GM18526 (cell line): ENCODE results near the gene INHBA.

ENCODE experiments used
- POLR2A ChIP-seq: IDR thresholded peaks from 3 replicates; pipeline ENCODE4 v1.6.1; 2011; ENCODE audit not compliant: insufficient read length; ENCODE audit errors: extremely low read depth

INHBA gene

DNA sequence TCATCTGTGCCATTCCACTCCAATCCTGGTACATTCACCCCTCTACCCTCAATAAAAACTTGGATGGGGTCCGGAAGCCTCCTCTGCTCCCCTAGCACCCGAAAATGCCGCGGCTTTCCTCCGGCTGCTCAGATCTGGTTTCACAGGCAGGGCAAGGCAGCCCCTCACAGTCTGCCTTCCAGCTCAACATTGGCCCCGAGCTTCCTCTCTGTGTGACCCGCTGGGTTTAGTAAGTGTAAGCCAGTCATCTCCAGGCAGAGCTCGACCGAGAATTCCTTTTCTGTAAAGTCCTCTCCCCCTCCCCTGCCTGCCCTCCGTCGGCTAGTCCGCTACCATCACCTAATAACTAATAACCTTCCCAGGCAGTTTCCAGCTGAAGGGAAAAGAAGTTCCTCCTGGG lies 3.4 kb downstream of the INHBA start:
- no peak for TF ChIP-seq POLR2A

DNA sequence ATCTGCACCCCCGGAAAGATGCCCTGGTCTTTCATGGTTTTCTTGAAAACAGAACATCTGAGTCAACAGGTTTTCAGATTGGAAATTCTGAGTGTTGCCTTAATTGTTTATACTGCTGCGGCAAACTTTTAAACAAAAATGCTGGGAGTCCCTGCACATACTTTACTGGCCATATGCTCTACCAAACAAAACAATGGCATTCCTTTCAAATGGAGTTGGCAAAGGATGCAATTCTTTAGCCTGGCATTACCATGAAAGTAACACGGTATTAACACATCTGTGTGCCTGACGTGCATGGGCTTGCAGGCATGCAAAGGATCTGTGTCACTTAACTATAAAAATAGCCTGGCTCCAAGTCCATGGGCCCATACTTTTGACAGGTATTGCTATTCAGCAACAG lies 4.2 kb downstream of the INHBA start:
- no peak for TF ChIP-seq POLR2A

DNA sequence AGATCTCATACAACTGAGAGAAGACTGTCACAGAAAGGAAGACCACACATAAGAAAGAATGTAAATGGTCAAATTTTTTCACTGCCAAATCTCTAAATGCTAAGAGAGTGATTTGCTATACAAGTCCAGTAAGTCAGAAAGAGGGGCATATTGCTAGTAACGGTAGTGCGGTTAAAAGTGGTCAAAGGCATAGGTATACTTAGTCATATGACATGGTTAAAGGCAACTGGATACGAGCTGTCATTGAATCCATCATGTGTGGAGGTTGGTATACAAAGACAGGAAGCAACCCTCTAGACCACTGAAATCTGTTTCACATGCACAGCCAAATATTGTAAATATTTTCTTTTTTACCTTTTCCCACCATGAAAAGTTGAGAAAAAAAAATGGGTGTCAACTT lies 4.8 kb downstream of the INHBA start:
- TF ChIP-seq POLR2A, result no peak

DNA sequence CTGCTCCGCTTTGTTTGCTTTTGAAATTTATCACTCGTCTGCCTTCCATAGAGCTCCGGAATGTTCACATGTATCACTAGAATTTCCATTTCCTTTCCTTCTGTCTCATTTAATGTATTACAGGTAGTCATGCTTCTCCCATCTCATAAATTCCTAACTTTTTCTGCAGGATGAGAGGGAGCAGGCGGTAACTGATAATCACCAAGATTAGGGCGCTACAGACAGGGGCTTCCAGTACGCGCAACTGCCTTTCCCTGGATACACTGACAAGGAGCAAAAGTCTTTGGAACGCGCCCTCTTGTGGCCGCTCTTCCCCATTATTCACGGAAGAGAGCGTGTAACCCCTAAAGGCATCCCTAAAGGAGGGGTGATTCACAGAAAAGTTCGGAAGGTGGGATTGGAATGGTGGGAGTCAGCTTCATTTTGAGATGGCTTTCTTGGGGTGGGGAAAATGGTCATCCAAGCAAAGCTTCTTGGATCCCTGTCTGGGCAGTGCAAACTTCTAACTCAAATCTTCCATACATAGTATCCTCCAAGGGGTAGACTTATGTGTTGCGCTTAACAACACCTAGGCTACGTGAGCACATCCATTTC lies 6.5 kb downstream of the INHBA start:
- TF ChIP-seq POLR2A, result no peak

DNA sequence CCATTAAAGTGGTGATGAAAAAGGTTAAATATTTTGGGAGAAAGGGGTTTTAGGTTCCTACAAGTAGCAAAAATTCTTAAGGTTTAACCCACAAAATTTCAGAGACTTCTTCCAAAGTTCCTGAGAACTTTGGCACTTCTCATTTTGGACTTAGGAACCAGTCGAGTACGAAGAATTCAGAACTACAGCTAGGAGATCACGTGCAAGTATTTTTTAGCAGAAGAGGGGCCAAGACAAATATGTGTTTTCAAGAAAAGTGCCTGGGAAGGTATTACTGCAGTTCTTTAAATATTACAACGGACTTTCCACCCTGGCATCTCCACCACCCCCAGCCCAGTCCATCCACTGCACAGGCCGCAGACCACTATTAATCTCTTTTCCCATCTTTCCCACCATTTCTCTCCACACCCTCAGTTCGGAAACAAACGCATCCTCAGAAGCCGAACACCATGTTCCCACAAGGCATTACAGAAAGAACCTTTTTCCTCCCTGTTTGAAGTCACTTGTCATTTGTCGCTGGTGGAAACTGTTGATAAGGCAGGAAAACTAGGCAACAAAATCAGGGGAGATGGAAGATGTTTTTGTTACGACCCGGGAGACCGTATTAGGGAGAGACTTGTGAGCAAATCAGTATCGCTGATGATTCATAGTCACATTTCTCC lies 7.1 kb downstream of the INHBA start:
- TF ChIP-seq POLR2A, result no peak

DNA sequence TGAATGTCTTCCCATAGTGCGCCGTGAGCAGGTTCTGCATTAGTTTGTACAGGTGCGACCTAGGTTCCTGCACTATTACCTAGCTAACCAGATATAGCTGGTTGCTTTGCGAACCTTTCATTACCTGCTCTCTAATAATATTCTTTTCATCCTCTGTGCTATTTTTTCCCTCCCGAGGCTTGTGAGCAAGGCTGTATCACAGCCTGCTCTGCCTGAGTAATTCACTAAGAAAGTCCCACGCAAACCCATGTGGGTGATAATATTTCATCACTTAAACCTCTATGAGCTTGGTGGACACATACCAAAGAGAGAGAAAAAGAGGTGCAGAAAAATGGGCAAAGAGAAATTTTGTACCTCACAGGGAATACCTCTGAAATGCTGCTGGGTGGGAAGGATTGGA lies 8.4 kb downstream of the INHBA start:
- no peak for TF ChIP-seq POLR2A

DNA sequence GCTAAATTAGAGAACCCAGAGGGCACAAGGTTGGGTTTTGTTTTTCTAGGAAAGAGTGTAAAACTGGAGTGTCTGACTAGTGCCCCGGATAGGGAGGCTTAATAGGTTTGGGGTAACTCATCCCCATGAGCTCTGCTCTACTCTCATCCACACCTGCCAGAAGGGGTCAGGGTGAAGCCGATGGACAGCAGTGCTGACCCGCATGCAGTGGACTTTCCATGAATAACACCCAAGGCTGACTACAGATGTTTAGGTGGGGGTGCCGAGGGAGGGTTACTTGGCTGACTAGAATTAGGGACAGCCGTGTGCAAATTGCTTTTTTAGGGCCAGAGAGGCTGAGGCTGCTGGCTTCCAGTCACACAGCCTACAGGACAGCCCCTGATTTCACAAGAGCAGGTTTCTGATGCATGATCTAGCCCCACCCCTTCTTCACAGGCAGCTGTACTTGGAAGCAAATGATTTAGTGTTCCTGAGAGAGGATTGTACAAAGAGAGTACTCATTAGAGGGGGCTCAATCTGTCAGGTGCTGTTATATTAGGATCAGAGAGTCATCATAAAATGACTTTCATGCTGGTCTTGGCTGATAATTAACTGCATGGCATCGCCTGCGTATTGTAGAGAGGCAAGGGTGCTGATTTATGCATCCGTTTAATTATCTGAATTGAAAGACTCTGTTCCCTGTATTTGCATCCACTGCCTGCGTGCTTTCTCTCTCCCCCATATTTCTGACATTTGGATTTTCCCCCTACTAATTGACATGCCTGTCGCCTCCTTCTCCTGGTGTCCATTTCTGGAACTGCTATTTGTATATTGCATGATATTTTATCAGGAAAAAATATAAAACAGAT lies 9.5 kb downstream of the INHBA start:
- TF ChIP-seq POLR2A, result no peak

DNA sequence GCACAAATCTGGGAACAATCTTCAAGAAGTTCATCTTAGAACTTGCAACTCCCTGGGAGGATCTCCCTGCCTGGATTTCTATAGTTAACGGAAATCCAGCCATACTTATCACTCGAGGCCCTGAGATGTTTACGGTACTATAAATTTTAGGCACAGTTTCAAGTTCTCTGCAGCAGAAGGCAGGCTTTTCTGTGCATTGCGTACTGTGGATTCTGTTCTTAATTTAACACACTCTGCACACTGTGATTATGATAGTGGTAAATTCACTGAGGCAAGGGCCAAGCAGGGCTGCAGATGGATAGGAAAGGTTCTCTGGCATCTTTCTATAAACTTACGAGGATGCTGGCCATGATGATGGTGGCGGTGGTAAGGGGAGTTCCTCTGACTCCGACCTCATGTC lies 10.6 kb downstream of the INHBA start:
- no peak for TF ChIP-seq POLR2A

DNA sequence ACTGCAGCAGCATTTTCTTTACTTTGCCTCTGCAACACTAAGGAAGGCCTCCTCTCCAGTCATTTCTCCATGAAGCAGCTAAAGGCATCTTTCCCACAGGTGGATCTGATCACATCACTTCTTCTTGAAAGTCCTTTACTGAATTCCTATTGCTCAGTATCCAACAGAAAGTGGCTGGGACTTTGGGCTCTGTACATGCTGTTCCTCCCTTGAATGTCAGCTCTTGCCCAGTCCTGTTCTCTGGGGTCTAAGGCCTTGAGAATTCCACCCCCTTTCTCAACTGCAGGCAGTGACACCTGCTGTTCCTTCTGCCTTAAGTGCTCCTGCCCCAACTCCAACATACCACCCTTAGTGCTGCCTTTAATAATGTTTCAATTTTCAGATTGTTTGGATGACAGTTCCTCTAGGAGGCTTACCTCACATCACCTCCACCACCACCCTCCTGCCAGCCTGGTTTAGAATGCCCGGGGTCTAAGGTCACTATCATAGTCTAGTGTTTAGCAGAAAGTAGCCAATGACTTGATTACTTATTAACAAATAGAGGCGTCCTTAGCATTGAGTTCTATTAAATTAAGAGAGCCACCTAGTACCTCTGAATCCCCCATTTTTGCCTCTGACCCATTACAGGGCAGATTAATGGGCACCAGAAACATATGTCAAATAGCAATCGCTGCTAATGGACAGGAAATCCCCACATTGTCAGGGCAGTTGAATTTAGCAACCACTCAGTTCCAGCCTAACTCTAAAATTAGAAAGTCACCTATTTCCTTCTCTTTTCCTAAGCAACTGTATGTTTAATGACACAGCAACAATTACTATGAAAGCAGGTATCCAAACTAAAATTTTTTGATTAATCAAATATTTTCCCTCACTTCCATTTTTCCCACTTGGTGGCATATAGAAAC lies 11.4 kb downstream of the INHBA start:
- no peak for TF ChIP-seq POLR2A

DNA sequence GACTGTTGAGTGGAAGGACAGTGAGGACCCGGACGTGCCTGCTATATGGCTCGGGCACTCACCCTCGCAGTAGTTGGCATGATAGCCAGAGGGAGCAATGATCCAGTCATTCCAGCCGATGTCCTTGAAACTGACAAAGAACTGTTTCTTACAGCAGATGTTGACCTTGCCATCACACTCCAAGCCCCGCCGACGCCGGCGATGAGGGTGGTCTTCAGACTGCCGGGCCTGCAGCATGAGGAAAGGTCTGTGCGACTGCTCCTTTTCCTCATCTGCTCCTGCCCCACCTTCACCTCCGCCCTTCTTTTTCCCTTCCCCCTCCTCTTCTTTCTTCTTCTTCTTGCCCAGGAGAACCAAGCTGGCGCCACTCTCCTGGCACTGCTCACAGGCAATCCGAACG lies 13.1 kb downstream of the INHBA start:
- no peak for TF ChIP-seq POLR2A

DNA sequence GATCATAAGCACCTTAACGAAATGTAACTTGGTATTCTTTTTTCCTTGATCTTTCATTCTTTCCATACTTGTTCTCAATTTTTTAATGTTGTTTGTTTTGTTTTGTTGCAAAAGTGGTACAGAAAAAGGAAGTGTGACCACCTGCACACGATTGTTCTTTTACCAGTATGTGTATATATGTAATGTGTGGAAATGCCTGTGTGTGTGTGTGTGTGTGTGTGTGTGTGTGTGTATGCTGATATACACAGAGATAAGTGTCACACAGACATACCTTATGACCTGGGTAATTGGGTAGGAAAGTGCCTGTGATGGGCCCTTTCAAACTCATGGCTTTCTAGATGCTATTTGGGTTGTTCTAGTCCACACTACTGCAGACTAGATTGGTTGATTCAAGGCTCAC lies 14.0 kb downstream of the INHBA start:
- TF ChIP-seq POLR2A, result no peak

DNA sequence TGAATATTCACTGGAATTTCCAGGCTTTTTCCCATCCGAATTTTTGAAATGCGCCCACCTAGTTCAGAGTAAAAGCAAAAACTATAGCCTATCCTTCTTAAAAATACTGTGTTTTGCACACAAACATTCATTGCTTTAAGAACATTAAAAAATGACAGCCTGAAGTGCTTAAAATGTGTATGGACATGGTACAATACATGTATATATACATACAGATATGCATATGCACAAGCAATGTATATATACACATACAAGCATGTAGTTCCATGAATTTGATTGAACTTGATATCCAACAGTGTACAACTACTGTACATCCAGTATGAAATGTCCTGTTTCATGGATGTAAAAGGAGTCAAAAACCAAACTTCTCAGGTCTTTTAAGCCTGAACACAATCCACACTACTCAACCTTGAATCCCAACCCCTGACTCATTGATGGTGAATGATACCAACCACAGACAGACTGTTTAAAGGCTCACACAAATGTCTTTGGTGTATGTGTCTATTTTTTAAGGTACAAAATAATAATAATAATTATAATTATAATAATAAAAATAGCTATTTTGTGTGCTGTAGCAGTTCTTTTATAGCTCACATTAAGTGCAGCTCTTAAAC lies 14.8 kb downstream of the INHBA start:
- no peak for TF ChIP-seq POLR2A

DNA sequence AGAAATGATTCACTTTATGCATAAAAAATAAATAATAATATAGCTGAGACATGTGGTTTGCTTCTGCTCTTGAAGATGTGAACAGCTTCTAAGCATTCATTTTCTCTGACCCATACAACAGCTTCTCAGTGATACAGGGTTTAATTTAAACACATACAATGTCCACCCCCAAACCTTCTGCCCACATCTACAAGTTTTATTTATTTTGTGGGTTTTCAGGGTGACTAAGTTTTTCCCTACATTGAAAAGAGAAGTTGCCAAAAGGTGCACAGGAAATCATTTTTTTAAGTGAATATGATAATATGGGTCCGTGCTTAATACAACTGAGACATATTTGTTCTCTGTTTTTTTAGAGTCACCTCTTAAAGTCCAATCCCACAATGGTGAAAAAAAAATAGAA lies 17.2 kb downstream of the INHBA start:
- no peak for TF ChIP-seq POLR2A

DNA sequence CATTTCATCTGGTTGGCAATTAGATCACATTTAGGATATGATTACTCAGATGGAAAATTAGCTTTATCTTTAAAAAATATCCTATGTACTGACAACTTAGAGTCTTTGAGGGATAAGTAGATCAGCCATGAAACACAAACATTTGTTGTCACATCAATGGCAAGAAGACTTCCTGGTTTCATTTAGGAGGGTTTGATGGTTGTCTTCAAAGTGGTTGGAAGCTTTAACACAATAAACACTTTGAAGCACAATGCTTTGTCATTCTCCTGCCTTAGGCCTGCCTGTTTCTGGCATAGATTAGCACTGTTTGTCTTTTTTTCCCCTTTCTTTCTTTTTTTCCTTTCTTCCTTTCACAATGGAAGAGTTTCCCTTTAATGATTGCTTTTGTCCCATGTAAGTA lies 20.5 kb downstream of the INHBA start:
- no peak for TF ChIP-seq POLR2A

DNA sequence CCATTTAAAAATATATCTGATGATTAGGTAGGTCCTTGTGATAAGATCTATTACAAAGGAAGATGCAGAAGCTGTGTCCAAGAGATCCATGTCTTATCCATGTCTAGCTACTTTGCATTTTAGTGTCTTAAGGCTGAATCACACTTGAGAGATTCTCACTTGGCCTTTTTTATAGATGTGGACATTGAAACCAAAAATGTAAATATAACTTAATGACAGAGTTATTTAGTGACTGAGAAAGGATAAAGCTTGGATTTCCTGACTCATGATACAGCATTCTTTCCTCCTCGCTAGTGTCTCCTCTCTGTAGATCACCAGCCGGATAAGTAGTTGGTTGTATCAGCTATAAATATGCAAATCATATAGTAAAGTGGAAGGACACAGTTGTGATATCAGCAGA lies 23.3 kb downstream of the INHBA start:
- no peak for TF ChIP-seq POLR2A
